GM21447 (cell line): ENCODE results near the gene ZNF76.

ENCODE experiments used
- ATAC-seq: cut with Tn5 transposase; IDR thresholded peaks from one replicate; pipeline ENCODE4 v1.9.1; 2021; ENCODE audit not compliant: unreplicated experiment

ZNF76 gene

GRCh38 chr6:35265523-35265922, 6.0 kb downstream of the ZNF76 start:
- no peak for ATAC-seq

GRCh38 chr6:35267446-35267845, 7.9 kb downstream of the ZNF76 start:
- ATAC-seq, result no peak

- no peak for ATAC-seq
These were observed 8.4 kb downstream of the ZNF76 start for GRCh38 chr6:35267897-35268296.

- ATAC-seq, result no peak
These were observed 12.5 kb downstream of the ZNF76 start for GRCh38 chr6:35272005-35272404.

- ATAC-seq, result no peak
These were observed 14.5 kb downstream of the ZNF76 start for GRCh38 chr6:35273822-35274559.

GRCh38 chr6:35275744-35276260, 16.3 kb downstream of the ZNF76 start:
- no peak for ATAC-seq

GRCh38 chr6:35278708-35279107, 19.2 kb downstream of the ZNF76 start:
- no peak for ATAC-seq

- ATAC-seq, result no peak
These were observed 21.4 kb downstream of the ZNF76 start for GRCh38 chr6:35280903-35281302.

GRCh38 chr6:35282472-35282871, 22.9 kb downstream of the ZNF76 start:
- no peak for ATAC-seq

- no peak for ATAC-seq
These were observed 23.8 kb downstream of the ZNF76 start for GRCh38 chr6:35283361-35283760.

GRCh38 chr6:35287671-35288396, 28.3 kb downstream of the ZNF76 start:
- ATAC-seq, result no peak

GRCh38 chr6:35288834-35289233, 29.3 kb downstream of the ZNF76 start:
- ATAC-seq, result no peak

GRCh38 chr6:35291491-35291890, 32.0 kb downstream of the ZNF76 start:
- no peak for ATAC-seq

GRCh38 chr6:35292494-35292893, 33.0 kb downstream of the ZNF76 start:
- no peak for ATAC-seq

- no peak for ATAC-seq
These were observed 34.1 kb downstream of the ZNF76 start for GRCh38 chr6:35293681-35294080.

GRCh38 chr6:35294308-35294945, 34.9 kb downstream of the ZNF76 start:
- no peak for ATAC-seq

- no peak for ATAC-seq
These were observed 35.5 kb downstream of the ZNF76 start for GRCh38 chr6:35295036-35295435.

GRCh38 chr6:35295521-35296315, 36.2 kb downstream of the ZNF76 start:
- no peak for ATAC-seq

GRCh38 chr6:35296931-35297600, 37.5 kb downstream of the ZNF76 start:
- no peak for ATAC-seq
